ENCODE results near the gene IWS1. TPM values are rescaled to one million over a fixed set of nuclear protein-coding genes. Genes with fewer than 3 reads are reported as not detected.

IWS1 gene
- total RNA-seq, 4 donors from 2014 or later, result 36.9 to 43.9 (median 39.6) TPM

DNA sequence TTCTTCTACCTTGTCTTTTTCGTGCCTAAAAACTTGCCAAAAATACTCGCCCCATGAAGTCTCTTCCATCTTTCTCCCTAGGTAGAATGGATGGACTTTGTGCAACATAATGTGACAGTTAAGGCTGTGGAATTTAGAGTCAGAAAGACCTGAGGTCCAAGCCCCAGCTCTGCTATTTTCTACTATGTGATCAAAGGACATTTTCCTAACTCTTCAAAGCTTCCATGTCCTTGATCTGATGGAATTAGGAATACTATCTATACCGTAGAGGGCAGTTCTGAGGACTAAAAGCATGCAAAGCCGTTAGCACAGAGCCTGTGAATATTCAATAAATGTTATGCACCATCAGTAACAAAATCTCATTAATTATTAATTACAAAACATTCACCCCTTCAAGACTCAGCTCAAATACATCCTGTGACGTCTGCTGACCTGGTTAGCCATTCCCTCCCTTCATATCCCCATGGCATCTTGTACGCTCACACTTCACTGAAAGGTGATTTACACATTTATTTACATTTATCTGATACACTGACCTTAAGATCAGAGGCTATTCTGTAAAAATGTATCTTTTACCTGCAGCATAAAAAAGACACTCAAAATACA, 15.1 kb downstream of the IWS1 start:
- Histone ChIP-seq H3K4me1 (peaks cover 18 to 95% (median 38%) of the 10 kb centered on the region in 3 donors), H3K9me3 (no peaks in the 10 kb centered on the region), H3K4me3 (no peak overlapping the region), H3K36me3 (no peaks in the 10 kb centered on the region), H3K27me3 (no peaks in the 10 kb centered on the region), H3K27ac (peak overlapping the region in 2 of 4 donors; percentile 71 to 86)
- WGBS, 2 donors (ENCODE audit: low coverage in 1 of 2), result 71 to 86% methylated on average over 6 of the region's 6 CpGs
- TF ChIP-seq POLR2AphosphoS5 (IDR thresholded peaks at IDR 0.05) (no peak), EP300 (IDR thresholded peaks at IDR 0.05) (no peak)
- no peak for ATAC-seq

- no peak for ATAC-seq
These were observed 16.2 kb downstream of the IWS1 start for GRCh38 chr2:127510073-127510472.

DNA sequence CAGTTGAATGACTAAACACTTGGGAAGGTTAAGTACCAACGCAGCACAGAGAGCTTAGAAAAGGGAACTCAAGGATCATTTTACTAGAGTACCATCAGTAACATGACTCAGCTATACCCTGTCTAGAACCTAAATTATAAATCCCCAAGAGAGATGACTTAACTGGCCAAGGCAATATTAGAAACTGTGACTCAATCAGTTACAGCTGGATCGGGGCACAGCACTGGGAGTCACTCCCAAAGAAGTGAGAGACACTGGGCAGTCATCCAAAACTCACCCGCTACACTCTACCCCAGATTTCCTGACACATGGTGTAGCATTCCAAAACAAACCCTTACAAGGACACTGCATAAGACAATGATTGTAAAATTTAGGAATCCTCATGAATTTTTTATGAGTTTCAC, 17.7 kb downstream of the IWS1 start:
- Histone ChIP-seq H3K36me3 (peaks cover 5 to 19% of the 10 kb centered on the region in 2 donors), H3K4me3 (no peak overlapping the region), H3K27ac (peak overlapping the region; percentile 62 to 76 (median 73)), H3K27me3 (no peaks in the 10 kb centered on the region), H3K4me1 (peaks cover 12 to 71% (median 17%) of the 10 kb centered on the region in 3 donors), H3K9me3 (no peaks in the 10 kb centered on the region)
- peak; percentile 91 for ATAC-seq
- WGBS, 2 donors (ENCODE audit: low coverage in 1 of 2), result 4 to 8% methylated on average over 3 of the region's 3 CpGs
- TF ChIP-seq POLR2AphosphoS5 (IDR thresholded peaks at IDR 0.05), result peak; percentile 80
- TF ChIP-seq EP300 (IDR thresholded peaks at IDR 0.05), result no peak
- no peak for TF ChIP-seq CTCF (IDR thresholded peaks at IDR 0.05)

More at GRCh38 chr2:127510073-127510472, 16.2 kb downstream of the IWS1 start:
- Histone ChIP-seq H3K36me3 (peaks cover 0 to 5% of the 10 kb centered on the region in 2 donors), H3K27me3 (no peaks in the 10 kb centered on the region), H3K4me3 (no peak overlapping the region), H3K9me3 (no peaks in the 10 kb centered on the region), H3K27ac (peak overlapping the region in 3 of 4 donors; percentile 11 to 86 (median 71)), H3K4me1 (peaks cover 12 to 86% (median 31%) of the 10 kb centered on the region in 3 donors)
- TF ChIP-seq POLR2A (IDR thresholded peaks at IDR 0.05) (no peak), EP300 (IDR thresholded peaks at IDR 0.05) (no peak), CTCF (IDR thresholded peaks at IDR 0.05) (no peak), POLR2AphosphoS5 (IDR thresholded peaks at IDR 0.05) (no peak)
- 100% methylated on average over 2 of the region's 2 CpGs for WGBS, 2 donors (ENCODE audit: low coverage in 1 of 2)

DNA sequence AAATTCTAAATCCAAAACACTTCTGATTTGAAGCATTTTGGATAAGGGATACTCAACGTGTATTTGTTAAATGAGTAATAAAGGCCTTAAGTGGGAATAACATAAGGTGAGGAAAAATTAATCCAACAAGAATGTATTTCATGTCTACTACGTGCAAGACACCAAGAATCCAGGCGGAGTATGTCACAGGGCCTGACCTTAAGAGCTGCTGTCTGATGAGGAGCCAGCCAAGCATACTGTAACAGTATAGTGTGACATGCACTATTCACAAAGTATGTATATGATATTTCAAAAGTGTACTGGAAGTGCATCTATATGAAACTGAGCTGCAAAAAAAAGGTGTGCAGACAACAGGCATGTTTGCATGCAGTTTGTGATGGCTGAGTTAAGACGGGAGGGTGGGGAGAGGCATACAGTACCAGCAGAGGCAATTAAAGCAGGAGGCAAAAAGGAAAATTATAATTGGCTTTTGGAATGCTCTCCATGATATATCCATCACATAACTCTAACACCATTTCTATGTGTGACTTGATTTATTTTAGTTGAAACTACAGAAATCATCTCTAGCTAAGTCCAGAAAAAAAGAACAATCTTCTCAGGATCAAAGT, 18.2 kb downstream of the IWS1 start:
- H3K27me3 ChIP-seq, result no peaks in the 10 kb centered on the region
- WGBS, 2 donors (ENCODE audit: low coverage in 1 of 2), result 43 to 59% methylated on average over 4 of the region's 4 CpGs
- TF ChIP-seq POLR2A (IDR thresholded peaks at IDR 0.05), result no peak
- TF ChIP-seq POLR2AphosphoS5 (IDR thresholded peaks at IDR 0.05), result no peak
- no peak for TF ChIP-seq EP300 (IDR thresholded peaks at IDR 0.05)
- no peak for TF ChIP-seq CTCF (IDR thresholded peaks at IDR 0.05)
- peaks cover 7 to 24% of the 10 kb centered on the region in 2 donors for H3K36me3 ChIP-seq
- H3K4me3 ChIP-seq, result no peak overlapping the region
- H3K27ac ChIP-seq, result peak overlapping the region; percentile 62 to 76 (median 73)
- ATAC-seq, result peak; percentile 8
- peaks cover 12 to 66% (median 17%) of the 10 kb centered on the region in 3 donors for H3K4me1 ChIP-seq
- H3K9me3 ChIP-seq, result no peaks in the 10 kb centered on the region

GRCh38 chr2:127506510-127506909, 19.8 kb downstream of the IWS1 start:
- TF ChIP-seq EP300 (IDR thresholded peaks at IDR 0.05) (no peak), POLR2AphosphoS5 (IDR thresholded peaks at IDR 0.05) (no peak), CTCF (IDR thresholded peaks at IDR 0.05) (no peak), POLR2A (IDR thresholded peaks at IDR 0.05) (no peak)
- Histone ChIP-seq H3K27me3 (no peaks in the 10 kb centered on the region), H3K36me3 (peaks cover 11 to 40% of the 10 kb centered on the region in 2 donors), H3K4me1 (peaks cover 12 to 50% (median 17%) of the 10 kb centered on the region in 3 donors), H3K9me3 (no peaks in the 10 kb centered on the region), H3K4me3 (no peak overlapping the region), H3K27ac (peak overlapping the region in 1 of 4 donors; percentile 75)
- 22 to 91% methylated on average over 1 of the region's 1 CpG for whole genome bisulfite sequencing, 2 donors (ENCODE audit: low coverage in 1 of 2)
- ATAC-seq, result no peak

All from gastroesophageal sphincter (tissue), 4 donors.